ENCODE measurements around the gene STX3.
"Not testable (repeated sequence)": the region's sequence is repeated elsewhere in the genome, so short reads cannot be mapped to it uniquely, and the experiment has no call there.

- not testable (repeated sequence) for TF ChIP-seq ZNF12 (CRISPR knock-in tag; IDR thresholded peaks at IDR 0.05); TAF1 (CRISPR knock-in tag; IDR thresholded peaks at IDR 0.05); BHLHE40 (IDR thresholded peaks at IDR 0.05; ENCODE audit: low read length); POLR2AphosphoS5 (IDR thresholded peaks at IDR 0.05; ENCODE audit: low read depth, low read length); ZNF225 (CRISPR knock-in tag; IDR thresholded peaks at IDR 0.05); ZNF24 (IDR thresholded peaks at IDR 0.05); FOXA1 (IDR thresholded peaks at IDR 0.05); FOXA1 (CRISPR knock-in tag; IDR thresholded peaks at IDR 0.05)
- TF ChIP-seq, protein P1, sequence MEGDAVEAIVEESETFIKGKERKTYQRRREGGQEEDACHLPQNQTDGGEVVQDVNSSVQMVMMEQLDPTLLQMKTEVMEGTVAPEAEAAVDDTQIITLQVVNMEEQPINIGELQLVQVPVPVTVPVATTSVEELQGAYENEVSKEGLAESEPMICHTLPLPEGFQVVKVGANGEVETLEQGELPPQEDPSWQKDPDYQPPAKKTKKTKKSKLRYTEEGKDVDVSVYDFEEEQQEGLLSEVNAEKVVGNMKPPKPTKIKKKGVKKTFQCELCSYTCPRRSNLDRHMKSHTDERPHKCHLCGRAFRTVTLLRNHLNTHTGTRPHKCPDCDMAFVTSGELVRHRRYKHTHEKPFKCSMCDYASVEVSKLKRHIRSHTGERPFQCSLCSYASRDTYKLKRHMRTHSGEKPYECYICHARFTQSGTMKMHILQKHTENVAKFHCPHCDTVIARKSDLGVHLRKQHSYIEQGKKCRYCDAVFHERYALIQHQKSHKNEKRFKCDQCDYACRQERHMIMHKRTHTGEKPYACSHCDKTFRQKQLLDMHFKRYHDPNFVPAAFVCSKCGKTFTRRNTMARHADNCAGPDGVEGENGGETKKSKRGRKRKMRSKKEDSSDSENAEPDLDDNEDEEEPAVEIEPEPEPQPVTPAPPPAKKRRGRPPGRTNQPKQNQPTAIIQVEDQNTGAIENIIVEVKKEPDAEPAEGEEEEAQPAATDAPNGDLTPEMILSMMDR (CRISPR knock-in tag; IDR thresholded peaks at IDR 0.05): not testable (repeated sequence)
Measured at GRCh38 chr11:59816434-59816833, 61.3 kb downstream of the STX3 start.
